HepG2 (cell line): ENCODE measurements around the gene BCL2L1. TPM values are rescaled to one million over a fixed set of nuclear protein-coding genes. Genes with fewer than 3 reads are reported as not detected.

Experiments used
- EZH2 ChIP-seq: conservative IDR thresholded peaks from 2 replicates; pipeline ENCODE4 v1.6.1; 2012; ENCODE audit warnings: mild to moderate bottlenecking, low read depth, low read length, moderate library complexity
- MAZ ChIP-seq, 2 experiments: sonication (generic) in 1 of 2; formaldehyde crosslinking in 1 of 2; IDR thresholded peaks; 2 replicates each; pipeline versions ENCODE4 v1.5.0 to v1.6.1; 2012 to 2020; ENCODE audit warnings: low read depth in 2 of 2, mild to moderate bottlenecking in 2 of 2, borderline replicate concordance in 1 of 2, improper control_type of control experiment in 1 of 2, low read length in 1 of 2, missing genetic modification reagents in 1 of 2, moderate library complexity in 1 of 2
- PHF21A ChIP-seq: sonication (generic); formaldehyde crosslinking; IDR thresholded peaks from 2 replicates; pipeline ENCODE4 v1.5.0; 2020; ENCODE audit warnings: mild to moderate bottlenecking, missing genetic modification reagents
- SAFB2 ChIP-seq: sonication (generic); formaldehyde crosslinking; IDR thresholded peaks from 2 replicates; pipeline ENCODE4 v1.5.1; 2020; ENCODE audit warnings: missing genetic modification reagents, low read depth, mild to moderate bottlenecking, borderline replicate concordance
- SMYD3 ChIP-seq: sonication (generic); formaldehyde crosslinking; IDR thresholded peaks from 2 replicates; pipeline ENCODE4 v1.8.1; 2023; ENCODE audit warnings: mild to moderate bottlenecking, missing genetic modification reagents
- ZNF329 ChIP-seq: sonication (generic); formaldehyde crosslinking; IDR thresholded peaks from 2 replicates; pipeline ENCODE4 v1.9.0; 2021; ENCODE audit warnings: low read depth, mild to moderate bottlenecking, missing genetic modification reagents
- ZNF678 ChIP-seq: sonication (generic); formaldehyde crosslinking; IDR thresholded peaks from 2 replicates; pipeline ENCODE4 v1.4.0; 2020; ENCODE audit warnings: mild to moderate bottlenecking, missing genetic modification reagents
- ZSCAN9 ChIP-seq: IDR thresholded peaks from 2 replicates; pipeline ENCODE4 v1.6.1; 2016; ENCODE audit warnings: borderline replicate concordance
- polyA plus RNA-seq, 8 experiments: library from polyadenylated mRNA; depleted of rRNA in 3 of 8; stranded (reverse) in 7 of 8; unstranded in 1 of 8; fragments of >200 nt; fragmentation: Illumina TruSeq in 4 of 8; extraction: Trizol in 4 of 8; gene quantifications; 2 replicates each; pipeline versions ENCODE4 v1.2.1 to v1.2.3, GENCODE V29; 2011 to 2016; ENCODE audit warnings: low read depth in 4 of 8, missing spikeins in 1 of 8, mixed read lengths in 1 of 8; ENCODE audit not compliant: insufficient read depth in 1 of 8
- total RNA-seq, 5 experiments: library from RNA; depleted of rRNA; stranded (reverse); fragments of >200 nt; fragmentation: Illumina TruSeq; extraction: Trizol; gene quantifications; 2 replicates each; pipeline ENCODE4 v1.2.3, GENCODE V29; 2016; ENCODE audit warnings: low read depth in 1 of 5
- TF ChIP-seq, protein P1 (sequence below): sonication (generic); formaldehyde crosslinking; IDR thresholded peaks from 2 replicates; pipeline ENCODE4 v1.8.0; 2022; ENCODE audit warnings: missing genetic modification reagents, mild to moderate bottlenecking, moderate library complexity, borderline replicate concordance
- TF ChIP-seq, protein P2 (sequence below), 2 experiments: fragments of 450-650 bp in 1 of 2; sonication (generic) in 1 of 2; formaldehyde crosslinking in 1 of 2; IDR thresholded peaks; 2 replicates each; pipeline versions ENCODE4 v1.6.1 to v1.8.0; 2016 to 2022; ENCODE audit warnings: antibody characterized with exemption in 1 of 2, mild to moderate bottlenecking in 1 of 2, missing genetic modification reagents in 1 of 2
- TF ChIP-seq, protein P3 (sequence below): sonication (generic); formaldehyde crosslinking; IDR thresholded peaks from 2 replicates; pipeline ENCODE4 v1.8.1; 2022; ENCODE audit warnings: mild to moderate bottlenecking, missing genetic modification reagents

The BCL2L1 gene
- total and polyA plus RNA-seq, 2 of the 13 experiments (the other 11 are each of a cell fraction or from before 2014, with no cell fraction given): 164 to 258 TPM

DNA sequence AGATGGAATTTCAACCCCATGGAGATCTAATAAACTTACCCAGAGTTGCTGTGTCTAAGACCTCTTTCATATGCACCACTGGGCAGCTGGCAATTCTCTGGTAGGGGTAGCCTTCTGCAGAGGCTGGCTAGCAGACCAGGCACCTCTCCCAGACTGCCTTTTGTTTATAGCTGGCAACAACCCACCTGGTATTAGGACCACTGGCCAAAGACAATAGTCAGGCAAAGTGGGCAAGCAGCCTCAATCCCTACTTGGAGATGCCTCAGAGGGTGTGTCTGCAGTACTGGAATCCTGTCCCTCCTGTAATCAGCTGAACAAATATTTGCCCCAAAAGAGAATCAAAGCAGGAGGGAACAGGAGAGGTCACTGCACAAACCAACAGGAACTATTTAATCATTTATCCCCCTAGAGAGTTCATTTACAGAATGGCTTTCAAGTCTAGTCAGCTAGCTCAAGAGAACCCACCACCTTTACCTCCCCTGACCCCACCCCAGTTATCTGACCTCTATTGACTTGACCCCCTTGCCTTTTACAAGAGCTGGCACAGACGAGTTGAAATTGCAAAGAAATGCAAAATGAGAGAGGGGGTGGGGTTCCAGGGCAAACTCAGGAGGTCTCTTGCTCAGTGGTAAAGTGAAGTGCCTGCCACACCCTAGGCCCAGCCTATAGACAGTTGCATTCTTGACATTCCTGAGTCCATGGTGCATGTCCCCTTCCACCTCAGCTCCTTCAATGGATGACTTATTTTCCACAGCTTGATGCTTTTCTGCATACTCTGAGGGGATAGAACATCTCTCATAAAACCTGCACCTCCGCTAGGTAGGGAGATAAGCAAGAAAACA, 2.8 kb downstream of the BCL2L1 start (continued):
- TF ChIP-seq, protein P1, sequence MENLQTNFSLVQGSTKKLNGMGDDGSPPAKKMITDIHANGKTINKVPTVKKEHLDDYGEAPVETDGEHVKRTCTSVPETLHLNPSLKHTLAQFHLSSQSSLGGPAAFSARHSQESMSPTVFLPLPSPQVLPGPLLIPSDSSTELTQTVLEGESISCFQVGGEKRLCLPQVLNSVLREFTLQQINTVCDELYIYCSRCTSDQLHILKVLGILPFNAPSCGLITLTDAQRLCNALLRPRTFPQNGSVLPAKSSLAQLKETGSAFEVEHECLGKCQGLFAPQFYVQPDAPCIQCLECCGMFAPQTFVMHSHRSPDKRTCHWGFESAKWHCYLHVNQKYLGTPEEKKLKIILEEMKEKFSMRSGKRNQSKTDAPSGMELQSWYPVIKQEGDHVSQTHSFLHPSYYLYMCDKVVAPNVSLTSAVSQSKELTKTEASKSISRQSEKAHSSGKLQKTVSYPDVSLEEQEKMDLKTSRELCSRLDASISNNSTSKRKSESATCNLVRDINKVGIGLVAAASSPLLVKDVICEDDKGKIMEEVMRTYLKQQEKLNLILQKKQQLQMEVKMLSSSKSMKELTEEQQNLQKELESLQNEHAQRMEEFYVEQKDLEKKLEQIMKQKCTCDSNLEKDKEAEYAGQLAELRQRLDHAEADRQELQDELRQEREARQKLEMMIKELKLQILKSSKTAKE (CRISPR knock-in tag): peak; percentile 97
- TF ChIP-seq, protein P2, sequence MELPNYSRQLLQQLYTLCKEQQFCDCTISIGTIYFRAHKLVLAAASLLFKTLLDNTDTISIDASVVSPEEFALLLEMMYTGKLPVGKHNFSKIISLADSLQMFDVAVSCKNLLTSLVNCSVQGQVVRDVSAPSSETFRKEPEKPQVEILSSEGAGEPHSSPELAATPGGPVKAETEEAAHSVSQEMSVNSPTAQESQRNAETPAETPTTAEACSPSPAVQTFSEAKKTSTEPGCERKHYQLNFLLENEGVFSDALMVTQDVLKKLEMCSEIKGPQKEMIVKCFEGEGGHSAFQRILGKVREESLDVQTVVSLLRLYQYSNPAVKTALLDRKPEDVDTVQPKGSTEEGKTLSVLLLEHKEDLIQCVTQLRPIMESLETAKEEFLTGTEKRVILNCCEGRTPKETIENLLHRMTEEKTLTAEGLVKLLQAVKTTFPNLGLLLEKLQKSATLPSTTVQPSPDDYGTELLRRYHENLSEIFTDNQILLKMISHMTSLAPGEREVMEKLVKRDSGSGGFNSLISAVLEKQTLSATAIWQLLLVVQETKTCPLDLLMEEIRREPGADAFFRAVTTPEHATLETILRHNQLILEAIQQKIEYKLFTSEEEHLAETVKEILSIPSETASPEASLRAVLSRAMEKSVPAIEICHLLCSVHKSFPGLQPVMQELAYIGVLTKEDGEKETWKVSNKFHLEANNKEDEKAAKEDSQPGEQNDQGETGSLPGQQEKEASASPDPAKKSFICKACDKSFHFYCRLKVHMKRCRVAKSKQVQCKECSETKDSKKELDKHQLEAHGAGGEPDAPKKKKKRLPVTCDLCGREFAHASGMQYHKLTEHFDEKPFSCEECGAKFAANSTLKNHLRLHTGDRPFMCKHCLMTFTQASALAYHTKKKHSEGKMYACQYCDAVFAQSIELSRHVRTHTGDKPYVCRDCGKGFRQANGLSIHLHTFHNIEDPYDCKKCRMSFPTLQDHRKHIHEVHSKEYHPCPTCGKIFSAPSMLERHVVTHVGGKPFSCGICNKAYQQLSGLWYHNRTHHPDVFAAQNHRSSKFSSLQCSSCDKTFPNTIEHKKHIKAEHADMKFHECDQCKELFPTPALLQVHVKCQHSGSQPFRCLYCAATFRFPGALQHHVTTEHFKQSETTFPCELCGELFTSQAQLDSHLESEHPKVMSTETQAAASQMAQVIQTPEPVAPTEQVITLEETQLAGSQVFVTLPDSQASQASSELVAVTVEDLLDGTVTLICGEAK (IDR thresholded peaks at IDR 0.05): no peak
- TF ChIP-seq, protein P2 (CRISPR knock-in tag; IDR thresholded peaks at IDR 0.05): peak; percentile 61; the same call in 1 of the 2 replicates
- TF ChIP-seq ZNF678: no peak
- TF ChIP-seq MAZ (IDR thresholded peaks at IDR 0.05; ENCODE audit: borderline replicate concordance, low read depth, low read length): peak; percentile 65
- no peak; the same call in 1 of the 2 replicates for TF ChIP-seq MAZ (CRISPR knock-in tag; IDR thresholded peaks at IDR 0.05; ENCODE audit: low read depth)
- peak; percentile 97 for TF ChIP-seq PHF21A
- 0 out of 2 replicates have a peak, but pooled peaks have one; percentile 49 for TF ChIP-seq SMYD3 (CRISPR knock-in tag)
- TF ChIP-seq ZSCAN9 (CRISPR knock-in tag): no peak; the same call in 1 of the 2 replicates
- no peak for TF ChIP-seq ZNF329 (CRISPR knock-in tag)
- no peak for TF ChIP-seq EZH2
- TF ChIP-seq SAFB2 (CRISPR knock-in tag): peak; percentile 37; the same call in 1 of the 2 replicates
- TF ChIP-seq, protein P3, sequence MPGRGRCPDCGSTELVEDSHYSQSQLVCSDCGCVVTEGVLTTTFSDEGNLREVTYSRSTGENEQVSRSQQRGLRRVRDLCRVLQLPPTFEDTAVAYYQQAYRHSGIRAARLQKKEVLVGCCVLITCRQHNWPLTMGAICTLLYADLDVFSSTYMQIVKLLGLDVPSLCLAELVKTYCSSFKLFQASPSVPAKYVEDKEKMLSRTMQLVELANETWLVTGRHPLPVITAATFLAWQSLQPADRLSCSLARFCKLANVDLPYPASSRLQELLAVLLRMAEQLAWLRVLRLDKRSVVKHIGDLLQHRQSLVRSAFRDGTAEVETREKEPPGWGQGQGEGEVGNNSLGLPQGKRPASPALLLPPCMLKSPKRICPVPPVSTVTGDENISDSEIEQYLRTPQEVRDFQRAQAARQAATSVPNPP: peak; percentile 94
